HUES6 (cell line): ENCODE data around the gene NEURL3.
"Not testable (repeated sequence)": the region's sequence is repeated elsewhere in the genome, so short reads cannot be mapped to it uniquely, and the experiment has no call there.

ENCODE experiments used
- H3K27ac ChIP-seq: 2 replicates; pipeline ENCODE4 v1.7.0; 2013; ENCODE audit warnings: low read depth, mild to moderate bottlenecking, low read length, inconsistent platforms
- H3K27me3 ChIP-seq: 2 replicates; pipeline ENCODE4 v1.6.1; 2013; ENCODE audit warnings: low read length; ENCODE audit not compliant: control insufficient read depth, insufficient read depth
- H3K36me3 ChIP-seq: 2 replicates; pipeline ENCODE4 v1.6.1; 2013; ENCODE audit warnings: low read length; ENCODE audit not compliant: control insufficient read depth, insufficient read depth
- H3K4me1 ChIP-seq: 2 replicates; pipeline ENCODE4 v1.6.1; 2013; ENCODE audit warnings: low read length; ENCODE audit not compliant: control insufficient read depth, insufficient read depth
- H3K4me3 ChIP-seq: 2 replicates; pipeline ENCODE4 v1.5.1; 2013; ENCODE audit warnings: low read depth, low read length
- H3K9ac ChIP-seq: one replicate; pipeline ENCODE4 v1.6.1; 2013; ENCODE audit warnings: mild to moderate bottlenecking, low read length
- H3K9me3 ChIP-seq: 2 replicates; pipeline ENCODE4 v1.6.1; 2013; ENCODE audit warnings: low read depth, low read length; ENCODE audit not compliant: control insufficient read depth, insufficient read depth

Gene NEURL3

GRCh38 chr2:96501886-96502810, 3.0 kb downstream of the NEURL3 start:
- Histone ChIP-seq H3K9ac (no peak overlapping the region), H3K27me3 (no peaks in the 10 kb centered on the region; the same call in 1 of the 2 replicates), H3K36me3 (no peaks in the 10 kb centered on the region), H3K4me1 (peaks cover 14% of the 10 kb centered on the region), H3K9me3 (no peaks in the 10 kb centered on the region), H3K4me3 (no peak overlapping the region), H3K27ac (no peak overlapping the region)

GRCh38 chr2:96501471-96501874, 3.7 kb downstream of the NEURL3 start:
- no peak overlapping the region for H3K4me3 ChIP-seq
- no peak overlapping the region for H3K27ac ChIP-seq
- H3K4me1 ChIP-seq: peaks cover 14% of the 10 kb centered on the region
- no peaks in the 10 kb centered on the region for H3K9me3 ChIP-seq
- no peak overlapping the region for H3K9ac ChIP-seq
- H3K36me3 ChIP-seq: no peaks in the 10 kb centered on the region
- no peaks in the 10 kb centered on the region; the same call in 1 of the 2 replicates for H3K27me3 ChIP-seq

- Histone ChIP-seq H3K36me3 (no peaks in the 10 kb centered on the region), H3K27me3 (no peaks in the 10 kb centered on the region; the same call in 1 of the 2 replicates), H3K4me1 (peaks cover 9% of the 10 kb centered on the region), H3K9ac (no peak overlapping the region), H3K4me3 (no peak overlapping the region), H3K9me3 (peaks cover 6% of the 10 kb centered on the region), H3K27ac (no peak overlapping the region)
These were observed 4.6 kb downstream of the NEURL3 start for GRCh38 chr2:96500385-96501066.

GRCh38 chr2:96499061-96499960, 5.8 kb downstream of the NEURL3 start:
- no peaks in the 10 kb centered on the region for H3K36me3 ChIP-seq
- no peaks in the 10 kb centered on the region; the same call in 1 of the 2 replicates for H3K27me3 ChIP-seq
- H3K9me3 ChIP-seq: peaks cover 6% of the 10 kb centered on the region
- no peak overlapping the region for H3K27ac ChIP-seq
- no peak overlapping the region for H3K4me3 ChIP-seq
- peaks cover 8% of the 10 kb centered on the region for H3K4me1 ChIP-seq
- no peak overlapping the region for H3K9ac ChIP-seq

GRCh38 chr2:96498611-96499010, 6.5 kb downstream of the NEURL3 start:
- not testable (repeated sequence) for H3K27me3 ChIP-seq, H3K27ac ChIP-seq, H3K4me3 ChIP-seq, H3K36me3 ChIP-seq, H3K4me1 ChIP-seq, H3K9ac ChIP-seq
- peaks cover 11% of the 10 kb centered on the region for H3K9me3 ChIP-seq

- Histone ChIP-seq H3K9me3 (peaks cover 11% of the 10 kb centered on the region), H3K4me3 (no peak overlapping the region), H3K9ac (no peak overlapping the region), H3K27me3 (no peaks in the 10 kb centered on the region; the same call in 1 of the 2 replicates), H3K4me1 (peaks cover 8% of the 10 kb centered on the region), H3K36me3 (no peaks in the 10 kb centered on the region), H3K27ac (no peak overlapping the region)
These were observed 7.1 kb downstream of the NEURL3 start for GRCh38 chr2:96498021-96498431.

- H3K4me1 ChIP-seq: peaks cover 4% of the 10 kb centered on the region
These were observed 9.1 kb downstream of the NEURL3 start for GRCh38 chr2:96495982-96496629.

GRCh38 chr2:96494188-96494587, 11.0 kb downstream of the NEURL3 start:
- no peak overlapping the region for H3K9ac ChIP-seq
- no peaks in the 10 kb centered on the region for H3K36me3 ChIP-seq
- peaks cover 11% of the 10 kb centered on the region for H3K9me3 ChIP-seq
- H3K27ac ChIP-seq: no peak overlapping the region
- H3K4me3 ChIP-seq: no peak overlapping the region
- H3K4me1 ChIP-seq: peaks cover 4% of the 10 kb centered on the region
- no peaks in the 10 kb centered on the region for H3K27me3 ChIP-seq

More at GRCh38 chr2:96495982-96496629, 9.1 kb downstream of the NEURL3 start:
- H3K4me3 ChIP-seq: no peak overlapping the region
- H3K27me3 ChIP-seq: no peaks in the 10 kb centered on the region; the same call in 1 of the 2 replicates
- no peak overlapping the region for H3K27ac ChIP-seq
- peaks cover 11% of the 10 kb centered on the region for H3K9me3 ChIP-seq
- no peak overlapping the region for H3K9ac ChIP-seq
- H3K36me3 ChIP-seq: no peaks in the 10 kb centered on the region

- Histone ChIP-seq H3K4me1 (peaks cover 4% of the 10 kb centered on the region), H3K36me3 (no peaks in the 10 kb centered on the region), H3K9ac (no peak overlapping the region), H3K27ac (no peak overlapping the region), H3K27me3 (no peaks in the 10 kb centered on the region), H3K4me3 (no peak overlapping the region), H3K9me3 (peaks cover 11% of the 10 kb centered on the region)
These were observed 12.1 kb downstream of the NEURL3 start for GRCh38 chr2:96493072-96493471.

GRCh38 chr2:96491860-96492497, 13.2 kb downstream of the NEURL3 start:
- H3K36me3 ChIP-seq: no peaks in the 10 kb centered on the region
- H3K4me3 ChIP-seq: no peak overlapping the region
- no peaks in the 10 kb centered on the region for H3K27me3 ChIP-seq
- H3K9ac ChIP-seq: no peak overlapping the region
- peaks cover 4% of the 10 kb centered on the region; the same call in 1 of the 2 replicates for H3K4me1 ChIP-seq
- H3K27ac ChIP-seq: no peak overlapping the region
- peaks cover 11% of the 10 kb centered on the region for H3K9me3 ChIP-seq
